HG03095 (cell line): Measurements from ENCODE around the gene RPL41.
"Not testable (repeated sequence)": the region's sequence is repeated elsewhere in the genome, so short reads cannot be mapped to it uniquely, and the experiment has no call there.

Experiments used
- ATAC-seq: cut with Tn5 transposase; IDR thresholded peaks from one replicate; pipeline ENCODE4 v1.9.1; 2021; ENCODE audit warnings: moderate library complexity; ENCODE audit not compliant: unreplicated experiment

RPL41 gene

DNA sequence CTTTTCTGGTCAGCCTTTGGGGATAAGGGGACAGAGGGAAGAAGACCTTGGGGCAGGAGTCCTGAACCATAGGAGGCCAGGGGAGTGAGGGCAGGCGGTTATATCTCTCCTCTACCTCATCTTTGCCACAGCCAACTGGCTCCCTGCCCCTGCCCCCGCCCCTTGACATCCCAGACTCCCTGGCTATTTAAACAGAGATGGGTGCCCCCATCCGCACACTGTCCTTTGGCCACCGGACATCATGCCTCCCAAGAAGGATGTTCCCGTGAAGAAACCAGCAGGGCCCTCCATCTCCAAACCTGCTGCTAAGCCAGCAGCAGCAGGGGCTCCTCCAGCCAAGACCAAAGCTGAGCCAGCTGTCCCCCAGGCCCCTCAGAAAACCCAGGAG, 37.2 kb downstream of the RPL41 start:
- no peak for ATAC-seq

DNA sequence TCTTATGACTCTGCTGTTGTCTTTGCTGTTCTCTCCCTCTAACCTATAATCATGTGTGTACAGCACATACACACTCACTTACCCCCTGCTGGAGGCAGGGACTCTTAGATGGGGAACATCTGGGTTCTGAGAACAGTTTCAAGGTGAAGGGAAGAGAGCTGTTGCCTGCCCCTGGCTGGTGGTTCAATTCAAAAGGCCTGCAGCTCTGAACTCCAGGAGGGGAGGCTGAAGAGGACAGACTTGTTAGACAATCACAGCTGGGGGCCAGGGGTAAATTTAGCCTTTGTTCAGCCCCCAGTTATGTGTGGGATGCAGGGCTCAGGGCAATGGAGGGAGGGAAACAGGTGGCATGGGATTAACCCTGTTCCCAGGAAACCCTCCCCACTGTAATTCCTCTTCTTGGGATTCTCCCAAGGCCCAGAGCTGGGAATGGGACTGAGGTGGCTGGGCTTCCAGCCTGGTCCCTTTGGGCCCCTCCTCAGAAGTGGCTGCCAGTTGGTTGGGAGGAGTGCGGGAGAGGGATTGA, 37.9 kb downstream of the RPL41 start:
- ATAC-seq, result no peak

GRCh38 chr12:56154818-56155217, 38.4 kb downstream of the RPL41 start:
- ATAC-seq, result no peak

DNA sequence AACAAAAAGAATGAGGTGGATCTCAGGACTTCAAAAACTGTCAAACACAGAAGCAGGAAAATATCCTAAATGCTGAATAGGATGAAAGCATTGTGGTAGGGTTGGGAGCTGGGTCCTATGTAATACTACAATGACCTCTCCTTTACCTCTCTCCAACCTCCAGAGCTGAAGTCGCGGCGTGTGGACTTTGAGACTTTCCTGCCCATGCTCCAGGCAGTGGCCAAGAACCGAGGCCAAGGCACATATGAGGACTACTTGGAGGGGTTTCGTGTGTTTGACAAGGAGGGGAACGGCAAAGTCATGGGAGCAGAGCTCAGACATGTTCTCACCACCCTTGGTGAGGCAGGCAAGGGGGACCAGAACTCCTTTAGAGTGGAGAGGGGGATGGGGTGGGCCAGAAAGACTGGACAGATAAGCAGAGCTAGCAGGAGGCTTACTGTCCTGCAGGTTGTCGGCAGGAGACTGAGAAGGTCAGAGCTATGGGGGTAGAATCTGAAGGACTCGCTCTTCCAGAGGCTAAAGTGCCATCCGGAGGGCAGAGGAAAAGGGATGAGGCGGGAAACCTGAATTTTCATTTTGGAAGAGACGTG, 38.9 kb downstream of the RPL41 start:
- ATAC-seq, result no peak

- ATAC-seq, result not testable (repeated sequence)
Observed at GRCh38 chr12:56156464-56157200, 40.2 kb downstream of the RPL41 start.

- ATAC-seq, result peak; percentile 25
Observed at GRCh38 chr12:56157201-56158028, 41.0 kb downstream of the RPL41 start.

DNA sequence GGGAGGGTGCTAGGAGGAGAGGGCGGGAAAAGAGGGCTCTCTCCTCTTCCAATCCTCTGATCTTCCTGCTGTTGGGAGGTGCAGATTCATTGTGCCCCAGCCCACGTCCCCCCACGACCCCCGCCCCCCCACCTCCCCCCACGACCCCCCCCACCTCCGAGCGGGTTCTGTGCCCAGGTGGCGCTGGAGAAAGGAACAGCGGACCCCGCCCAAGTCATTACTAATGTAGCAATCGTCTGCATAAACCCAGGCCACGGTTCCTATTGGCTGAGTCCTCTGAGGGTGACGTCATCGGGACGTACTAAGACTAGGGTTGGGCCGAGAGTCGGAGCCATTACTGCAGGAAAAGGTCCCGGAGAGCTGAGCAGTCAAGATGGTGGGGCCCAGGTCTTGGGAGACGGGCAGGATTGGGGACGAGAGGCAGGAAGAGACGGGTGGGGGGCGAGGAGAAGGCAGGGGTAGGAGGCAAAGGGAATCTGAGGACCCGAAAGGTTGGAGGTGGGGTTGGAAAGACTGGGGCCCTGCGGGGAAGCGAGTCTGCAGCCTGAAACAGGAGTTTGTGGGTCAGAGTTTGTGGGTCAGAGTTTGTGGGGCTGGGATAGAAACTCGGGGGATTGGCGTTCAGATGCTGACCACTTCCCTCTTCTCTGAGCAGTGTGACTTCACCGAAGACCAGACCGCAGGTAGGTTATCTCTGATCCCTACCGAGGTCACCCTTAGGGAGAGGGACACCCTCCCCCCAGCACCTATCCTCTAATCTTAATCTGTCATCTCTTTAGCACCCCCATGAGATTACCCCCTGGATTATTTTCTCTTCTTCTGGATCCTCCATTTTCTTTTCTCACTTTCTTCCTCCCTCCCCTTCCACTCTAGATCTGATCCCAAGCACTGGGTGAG, 41.8 kb downstream of the RPL41 start, which contains the start of gene MYL6:
MYL6 (plus strand) TSS at position 331 of the 897 bp plus-strand sequence; CDS start at position 374, 43 bp downstream.
- ATAC-seq, result peak; percentile 80

DNA sequence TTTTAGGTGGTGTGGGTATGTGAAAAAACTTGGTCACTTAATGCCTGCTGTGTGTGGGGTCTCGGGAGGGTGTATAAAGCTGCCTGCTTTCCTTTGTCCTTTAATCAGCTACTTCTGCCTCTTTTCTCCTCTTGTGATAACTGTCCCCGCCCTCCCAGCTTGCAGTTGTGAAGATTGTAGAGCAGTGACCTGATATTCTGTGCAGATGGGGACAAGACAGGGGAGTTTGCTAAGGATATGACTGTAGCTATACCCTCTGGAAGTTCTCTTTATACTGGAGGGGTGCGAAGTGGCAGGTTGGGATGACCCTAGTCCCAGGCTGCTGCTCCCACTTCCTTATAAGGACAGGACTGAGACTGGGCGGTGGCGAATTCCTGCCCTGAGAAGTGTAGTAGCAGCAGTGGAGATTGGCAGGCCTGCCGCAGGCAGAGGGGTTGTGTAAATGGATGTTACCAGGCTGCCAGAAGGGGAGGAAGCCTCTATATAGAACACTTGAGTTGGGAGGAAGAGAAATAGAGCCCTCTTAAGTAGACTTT, 42.6 kb downstream of the RPL41 start:
- no peak for ATAC-seq

DNA sequence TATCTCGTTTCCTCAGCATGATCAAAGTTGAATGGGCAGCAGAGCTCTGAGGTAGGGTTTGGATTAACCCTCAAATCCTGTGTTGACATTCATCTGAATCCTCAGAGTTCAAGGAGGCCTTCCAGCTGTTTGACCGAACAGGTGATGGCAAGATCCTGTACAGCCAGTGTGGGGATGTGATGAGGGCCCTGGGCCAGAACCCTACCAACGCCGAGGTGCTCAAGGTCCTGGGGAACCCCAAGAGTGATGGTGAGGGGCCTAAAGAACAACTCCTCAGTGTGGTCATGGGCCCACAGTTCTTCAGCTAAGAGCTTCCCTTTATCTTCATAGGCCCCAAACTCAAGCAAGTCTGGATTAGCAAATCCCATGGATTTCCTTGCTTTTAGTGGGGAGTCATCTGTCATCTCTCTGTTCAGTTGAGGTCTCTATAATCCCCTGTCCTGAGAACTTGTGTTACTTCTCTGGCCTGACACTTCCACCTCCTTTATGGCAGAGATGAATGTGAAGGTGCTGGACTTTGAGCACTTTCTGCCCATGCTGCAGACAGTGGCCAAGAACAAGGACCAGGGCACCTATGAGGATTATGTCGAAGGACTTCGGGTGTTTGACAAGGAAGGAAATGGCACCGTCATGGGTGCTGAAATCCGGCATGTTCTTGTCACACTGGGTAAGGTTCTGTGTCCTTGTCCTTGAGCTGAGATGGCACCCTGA, 43.2 kb downstream of the RPL41 start:
- ATAC-seq, result no peak

DNA sequence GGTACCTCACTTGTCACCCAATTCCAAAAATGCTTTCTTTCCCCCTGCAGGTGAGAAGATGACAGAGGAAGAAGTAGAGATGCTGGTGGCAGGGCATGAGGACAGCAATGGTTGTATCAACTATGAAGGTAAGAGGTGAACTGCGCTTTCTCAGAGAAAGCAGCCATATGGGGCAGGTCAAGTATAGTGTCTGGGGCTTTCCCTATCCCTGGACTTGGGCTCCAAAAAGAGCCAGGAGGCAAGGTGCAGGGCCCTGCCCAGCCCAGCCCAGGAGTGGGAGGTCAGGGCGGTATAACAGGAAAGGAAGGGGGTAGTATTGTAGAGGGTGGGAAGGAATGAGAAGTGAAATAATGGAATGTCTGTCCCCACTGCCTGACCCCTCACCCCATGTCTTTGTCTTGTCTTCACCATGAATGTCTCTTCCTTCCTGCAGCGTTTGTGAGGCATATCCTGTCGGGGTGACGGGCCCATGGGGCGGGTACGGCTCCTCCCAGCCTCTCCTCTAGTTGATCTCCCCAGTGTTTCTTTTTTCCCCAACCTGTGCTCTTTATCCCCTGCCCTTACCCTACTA, 43.8 kb downstream of the RPL41 start:
- ATAC-seq, result no peak

DNA sequence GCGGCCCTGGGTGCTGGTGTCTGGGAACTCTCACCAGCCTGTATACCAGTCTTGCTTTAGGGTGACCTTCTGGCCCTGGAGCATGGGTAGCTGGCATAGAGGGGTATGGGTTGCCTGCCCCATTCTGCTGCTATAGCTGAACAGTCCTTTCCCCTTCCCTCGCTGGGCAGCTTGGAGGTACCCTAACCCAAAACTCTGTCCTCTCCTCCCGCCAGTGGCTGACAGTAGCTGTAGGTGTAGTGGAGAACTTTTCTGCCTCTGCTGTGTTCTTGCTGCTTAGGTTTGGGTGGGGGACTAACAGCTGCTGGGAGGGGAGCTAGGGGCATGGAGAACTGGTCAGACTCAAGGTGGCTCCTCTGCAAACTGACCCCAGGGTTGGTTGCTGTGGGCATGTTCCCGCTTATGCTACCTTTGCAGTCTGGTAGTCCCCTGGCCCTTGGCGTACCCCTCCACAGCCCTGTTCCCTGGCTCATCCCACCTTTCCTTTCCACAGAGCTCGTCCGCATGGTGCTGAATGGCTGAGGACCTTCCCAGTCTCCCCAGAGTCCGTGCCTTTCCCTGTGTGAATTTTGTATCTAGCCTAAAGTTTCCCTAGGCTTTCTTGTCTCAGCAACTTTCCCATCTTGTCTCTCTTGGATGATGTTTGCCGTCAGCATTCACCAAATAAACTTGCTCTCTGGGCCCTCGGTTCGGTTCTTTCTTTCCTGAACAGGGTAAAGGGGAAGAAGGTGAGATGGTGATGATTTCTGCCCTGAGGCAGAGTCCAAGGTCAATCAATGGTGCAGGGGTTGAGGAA, 44.7 kb downstream of the RPL41 start:
- no peak for ATAC-seq

GRCh38 chr12:56161690-56162351, 45.4 kb downstream of the RPL41 start:
- no peak for ATAC-seq

DNA sequence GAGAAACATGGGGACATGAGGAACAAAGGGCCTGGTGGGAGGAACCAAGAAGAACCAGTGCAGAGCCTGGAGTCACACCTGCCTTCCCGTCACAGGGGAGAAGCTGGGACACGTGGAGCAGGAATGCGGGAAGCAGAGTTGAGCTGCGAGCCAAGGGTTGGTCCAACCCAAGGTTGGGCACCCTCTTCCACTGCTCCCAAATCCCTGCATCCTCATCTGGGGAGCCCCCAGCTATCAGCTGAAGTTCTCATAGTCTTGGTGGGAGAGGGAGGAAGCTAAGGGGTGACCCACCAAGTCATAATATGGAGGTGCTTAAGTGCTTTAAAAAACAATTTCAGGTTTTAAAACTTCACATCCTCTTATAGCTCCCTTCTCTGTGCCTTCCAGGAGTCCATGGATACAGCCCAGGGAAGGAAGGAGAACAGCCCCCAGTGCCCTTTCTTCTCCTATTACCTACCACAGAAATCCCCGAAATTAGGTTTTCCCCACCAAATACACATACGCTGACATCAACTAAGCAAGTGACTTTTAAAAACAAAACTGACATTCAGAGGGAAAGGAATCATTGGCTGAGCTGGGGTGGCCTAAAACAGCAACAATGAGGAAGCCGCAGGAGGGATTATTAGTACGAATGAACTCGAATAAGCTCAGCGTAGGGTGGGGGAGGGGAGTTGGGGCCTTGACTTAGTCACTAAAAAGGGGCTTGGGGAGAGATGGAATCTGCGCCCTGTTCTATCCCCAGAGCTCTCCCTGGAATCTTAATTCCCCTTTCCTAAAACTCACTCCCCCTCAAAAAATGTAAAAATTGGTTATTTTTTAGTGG, 46.2 kb downstream of the RPL41 start:
- no peak for ATAC-seq

DNA sequence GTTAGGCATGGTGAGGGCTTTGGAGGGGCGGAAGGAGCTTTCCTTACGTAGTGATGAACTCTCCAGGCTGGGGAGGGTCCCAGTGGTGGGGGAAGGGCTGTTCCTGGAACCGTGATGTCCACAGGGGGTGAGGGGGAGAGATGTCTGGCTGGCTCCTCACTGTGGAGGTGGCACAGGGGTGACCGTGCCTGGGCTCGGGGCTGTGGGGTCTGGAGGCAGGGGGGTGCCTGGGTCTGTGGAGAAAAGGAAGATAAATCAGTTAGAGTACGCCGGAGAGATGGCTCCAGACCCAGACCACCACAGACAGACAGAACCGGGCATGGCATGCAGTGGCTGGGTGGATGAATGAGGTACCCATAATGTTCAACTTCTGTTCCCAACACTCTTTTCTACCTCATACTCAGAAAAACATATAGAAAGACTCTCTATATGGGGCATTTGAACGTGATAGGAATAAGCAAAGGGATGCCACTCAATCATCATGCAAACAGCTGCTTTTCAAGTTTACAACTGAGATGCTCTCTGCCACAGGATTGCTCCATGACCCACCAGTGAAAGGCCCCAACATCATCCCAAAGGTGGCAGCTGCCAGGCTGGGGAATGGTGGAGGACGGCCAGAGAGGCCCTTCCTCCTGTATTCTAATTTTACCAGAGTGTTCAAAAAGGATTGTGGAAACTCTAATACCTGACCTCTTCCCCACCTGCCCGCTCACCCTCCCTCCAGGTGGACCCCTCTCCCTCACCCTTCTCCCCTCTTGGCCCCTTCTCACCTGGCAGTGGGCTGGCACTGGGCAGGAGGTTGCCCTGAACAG, 47.3 kb downstream of the RPL41 start:
- ATAC-seq, result no peak

DNA sequence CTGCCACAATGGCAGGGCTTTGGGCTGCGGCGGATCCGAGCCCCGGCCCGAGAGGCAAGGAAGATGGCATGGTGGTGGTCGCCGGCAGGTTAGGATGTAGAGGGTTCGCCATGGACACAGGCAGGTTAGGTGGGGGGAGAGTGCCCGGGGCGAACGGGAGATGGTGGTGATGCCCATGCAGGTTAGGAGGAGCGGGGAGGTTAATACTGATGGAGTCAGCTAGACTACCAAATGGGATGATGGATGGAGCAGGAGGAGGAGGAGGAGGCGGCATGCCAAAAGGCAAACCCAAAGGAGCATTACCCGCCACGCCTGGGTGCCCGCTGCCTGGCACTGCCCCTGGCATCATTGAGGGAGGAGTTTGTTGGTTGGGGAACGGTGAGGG, 47.9 kb downstream of the RPL41 start:
- ATAC-seq, result no peak

GRCh38 chr12:56165369-56165768, 48.9 kb downstream of the RPL41 start:
- ATAC-seq, result no peak
